ENCODE data around the gene DKK2. TPM values are rescaled to one million over a fixed set of nuclear protein-coding genes. Genes with fewer than 3 reads are reported as not detected.

Gene DKK2
- total RNA-seq, 1 experiment from 2014 or later = not detected

- intact Hi-C loops (cut with micrococcal nuclease) = no loop called here
Observed at GRCh38 chr4:107068116-107068515, 32.0 kb upstream of the DKK2 start.

GRCh38 chr4:107066621-107067020 is 30.5 kb upstream of the DKK2 start:
- ATAC-seq (no peak), DNase-seq (no peak)
- Histone ChIP-seq H3K4me3 (ENCODE audit: low read length) (no peak overlapping the region), H3K4me2 (ENCODE audit: low read length) (no peak overlapping the region), H4K20me1 (ENCODE audit: low read length) (no peaks in the 10 kb centered on the region), H2AFZ (ENCODE audit: low read length) (no peak overlapping the region), H3K9me2 (replicated peaks; ENCODE audit: low read length) (no peaks in the 10 kb centered on the region), H3K27me3 (ENCODE audit: low read length) (peaks cover 5% of the 10 kb centered on the region; the same call in 1 of the 2 replicates), H3K9me3 (ENCODE audit: low read length) (no peaks in the 10 kb centered on the region), H3F3A (ENCODE audit: low read length, unreplicated experiment) (no peaks in the 10 kb centered on the region), H3K79me2 (ENCODE audit: low read length) (no peaks in the 10 kb centered on the region), H3K36me3 (ENCODE audit: low read depth, low read length) (no peaks in the 10 kb centered on the region), H3K4me1 (ENCODE audit: insufficient read depth, low read length) (no peaks in the 10 kb centered on the region), H3K9ac (ENCODE audit: low read length) (no peak overlapping the region), H3K27ac (ENCODE audit: low read length) (no peak overlapping the region)
- POLR2A ChIA-PET (ENCODE audit: unreplicated experiment) = no interaction called here
- BruUV-seq (replicated peaks) = no TSS peak
- TF ChIP-seq EZH2 (IDR thresholded peaks at IDR 0.05; ENCODE audit: low read length, unreplicated experiment) = no peak
- TF ChIP-seq EZH2phosphoT487 (IDR thresholded peaks at IDR 0.05; ENCODE audit: borderline replicate concordance, low read length) = no peak
- no peak for TF ChIP-seq CTCF (conservative IDR thresholded peaks at IDR 0.05; ENCODE audit: low read depth, low read length)
- intact Hi-C loops (cut with micrococcal nuclease) = no loop called here
- CTCF ChIA-PET = no interaction called here

More at GRCh38 chr4:107068116-107068515, 32.0 kb upstream of the DKK2 start:
- Histone ChIP-seq H2AFZ (ENCODE audit: low read length) (no peak overlapping the region), H3K27me3 (ENCODE audit: low read length) (peaks cover 5% of the 10 kb centered on the region; the same call in 1 of the 2 replicates), H3K9ac (ENCODE audit: low read length) (no peak overlapping the region), H3K27ac (ENCODE audit: low read length) (no peak overlapping the region), H3K4me2 (ENCODE audit: low read length) (no peak overlapping the region), H3K36me3 (ENCODE audit: low read depth, low read length) (no peaks in the 10 kb centered on the region), H3K9me3 (ENCODE audit: low read length) (no peaks in the 10 kb centered on the region), H3K4me3 (ENCODE audit: low read length) (no peak overlapping the region), H4K20me1 (ENCODE audit: low read length) (no peaks in the 10 kb centered on the region), H3K79me2 (ENCODE audit: low read length) (no peaks in the 10 kb centered on the region), H3F3A (ENCODE audit: low read length, unreplicated experiment) (no peaks in the 10 kb centered on the region), H3K4me1 (ENCODE audit: insufficient read depth, low read length) (no peaks in the 10 kb centered on the region), H3K9me2 (replicated peaks; ENCODE audit: low read length) (no peaks in the 10 kb centered on the region)
- TF ChIP-seq CTCF (conservative IDR thresholded peaks at IDR 0.05; ENCODE audit: low read depth, low read length) (no peak), EZH2phosphoT487 (IDR thresholded peaks at IDR 0.05; ENCODE audit: borderline replicate concordance, low read length) (no peak), EZH2 (IDR thresholded peaks at IDR 0.05; ENCODE audit: low read length, unreplicated experiment) (no peak)
- no peak for DNase-seq
- ATAC-seq = no peak
- BruUV-seq (replicated peaks) = no TSS peak
- ChIA-PET POLR2A (ENCODE audit: unreplicated experiment) (no interaction called here), CTCF (no interaction called here)

- POLR2A ChIA-PET (ENCODE audit: unreplicated experiment) = no interaction called here
Observed at GRCh38 chr4:107065201-107065600, 29.1 kb upstream of the DKK2 start.

More at GRCh38 chr4:107065201-107065600, 29.1 kb upstream of the DKK2 start:
- Histone ChIP-seq H3K9me2 (replicated peaks; ENCODE audit: low read length) (no peaks in the 10 kb centered on the region), H3K4me2 (ENCODE audit: low read length) (no peak overlapping the region), H3K9me3 (ENCODE audit: low read length) (no peaks in the 10 kb centered on the region), H3K36me3 (ENCODE audit: low read depth, low read length) (no peaks in the 10 kb centered on the region), H3K27me3 (ENCODE audit: low read length) (peaks cover 5% of the 10 kb centered on the region; the same call in 1 of the 2 replicates), H2AFZ (ENCODE audit: low read length) (no peak overlapping the region), H3K27ac (ENCODE audit: low read length) (no peak overlapping the region), H4K20me1 (ENCODE audit: low read length) (no peaks in the 10 kb centered on the region), H3K9ac (ENCODE audit: low read length) (no peak overlapping the region), H3K4me1 (ENCODE audit: insufficient read depth, low read length) (no peaks in the 10 kb centered on the region), H3F3A (ENCODE audit: low read length, unreplicated experiment) (no peaks in the 10 kb centered on the region), H3K4me3 (ENCODE audit: low read length) (no peak overlapping the region), H3K79me2 (ENCODE audit: low read length) (no peaks in the 10 kb centered on the region)
- TF ChIP-seq CTCF (conservative IDR thresholded peaks at IDR 0.05; ENCODE audit: low read depth, low read length) (no peak), EZH2phosphoT487 (IDR thresholded peaks at IDR 0.05; ENCODE audit: borderline replicate concordance, low read length) (no peak), EZH2 (IDR thresholded peaks at IDR 0.05; ENCODE audit: low read length, unreplicated experiment) (no peak)
- no peak for ATAC-seq
- CTCF ChIA-PET = no interaction called here
- intact Hi-C loops (cut with micrococcal nuclease) = no loop called here
- DNase-seq = no peak
- BruUV-seq (replicated peaks) = no TSS peak

Data from PC-3 (cell line).